GM23338 (cell line): Measurements from ENCODE around the gene KAT8. TPM values are rescaled to one million over a fixed set of nuclear protein-coding genes. Genes with fewer than 3 reads are reported as not detected.

Source experiments
- ATAC-seq: fragments of 200-7000 bp; cut with Tn5 transposase; 3 replicates; pipeline ENCODE4 v1.9.1; 2020
- DNase-seq: peaks from one replicate; pipeline ENCODE4 v3.0.0-alpha.2; 2015; ENCODE audit warnings: low spot score
- H2AFZ ChIP-seq: fragments of 200-600 bp; sonication (generic); 2 replicates; pipeline ENCODE4 v1.8.0; 2016; ENCODE audit warnings: antibody characterized with exemption, mild to moderate bottlenecking, moderate library complexity
- H3F3A ChIP-seq: fragments of 200-600 bp; sonication (generic); replicated peaks from 2 replicates; pipeline ENCODE4 v1.8.0; 2017; ENCODE audit warnings: antibody characterized with exemption, mixed run types, low read depth
- H3K27ac ChIP-seq: fragments of 200-600 bp; sonication (generic); 2 replicates; pipeline ENCODE4 v1.6.1; 2016; ENCODE audit warnings: low read depth
- H3K27me3 ChIP-seq: fragments of 200-600 bp; sonication (generic); 2 replicates; pipeline ENCODE4 v1.8.0; 2016; ENCODE audit warnings: mild to moderate bottlenecking, mixed run types, moderate library complexity; ENCODE audit not compliant: insufficient read depth
- H3K36me3 ChIP-seq: fragments of 200-600 bp; sonication (generic); 2 replicates; pipeline ENCODE4 v1.8.0; 2016; ENCODE audit warnings: mild to moderate bottlenecking; ENCODE audit not compliant: insufficient read depth
- H3K4me1 ChIP-seq: fragments of 200-600 bp; sonication (generic); 2 replicates; pipeline ENCODE4 v1.8.0; 2016; ENCODE audit warnings: mild to moderate bottlenecking, moderate library complexity; ENCODE audit not compliant: insufficient read depth
- H3K4me2 ChIP-seq: fragments of 200-600 bp; sonication (generic); 2 replicates; pipeline ENCODE4 v1.7.1; 2017; ENCODE audit warnings: mixed run types
- H3K4me3 ChIP-seq: fragments of 200-600 bp; sonication (generic); 2 replicates; pipeline ENCODE4 v1.6.1; 2016; ENCODE audit warnings: mixed run types
- H3K79me2 ChIP-seq: fragments of 200-600 bp; sonication (generic); replicated peaks from 2 replicates; pipeline ENCODE4 v1.8.0; 2017; ENCODE audit warnings: mild to moderate bottlenecking; ENCODE audit not compliant: insufficient read depth
- H3K9me2 ChIP-seq: fragments of 200-600 bp; sonication (generic); 2 replicates; pipeline ENCODE4 v1.8.0; 2017; ENCODE audit not compliant: insufficient read depth
- H4K20me1 ChIP-seq: fragments of 200-600 bp; sonication (generic); replicated peaks from 2 replicates; pipeline ENCODE4 v1.8.0; 2017; ENCODE audit warnings: mild to moderate bottlenecking; ENCODE audit not compliant: insufficient read depth
- H3K27ac Mint-ChIP-seq: 2 replicates; pipeline ENCODE4 v1.8.0; 2020; ENCODE audit warnings: inconsistent platforms, mild to moderate bottlenecking, moderate library complexity, mixed read lengths
- H3K27me3 Mint-ChIP-seq: 3 replicates; pipeline ENCODE4 v1.8.0; 2022; ENCODE audit warnings: low read depth, mild to moderate bottlenecking, moderate library complexity, mixed read lengths, inconsistent platforms; ENCODE audit not compliant: insufficient read depth, poor library complexity
- H3K36me3 Mint-ChIP-seq: 3 replicates; pipeline ENCODE4 v1.8.0; 2021; ENCODE audit warnings: low read depth, mild to moderate bottlenecking, inconsistent platforms, moderate library complexity, mixed read lengths
- H3K4me1 Mint-ChIP-seq: 3 replicates; pipeline ENCODE4 v1.8.0; 2020; ENCODE audit warnings: mild to moderate bottlenecking, inconsistent platforms, mixed read lengths
- H3K4me3 Mint-ChIP-seq: 3 replicates; pipeline ENCODE4 v1.8.0; 2021; ENCODE audit warnings: moderate library complexity, mild to moderate bottlenecking, inconsistent platforms, mixed read lengths
- H3K9me3 Mint-ChIP-seq: 3 replicates; pipeline ENCODE4 v1.8.0; 2020; ENCODE audit warnings: moderate library complexity, mild to moderate bottlenecking, inconsistent platforms, mixed read lengths
- CREB1 ChIP-seq: fragments of 250-450 bp; sonication (Bioruptor Pico); IDR thresholded peaks from 2 replicates; pipeline ENCODE4 v1.5.0; 2020; ENCODE audit warnings: low read depth, mild to moderate bottlenecking, moderate library complexity
- CTCF ChIP-seq, 2 experiments: fragments of 200-600 bp in 1 of 2; sonication (generic) in 1 of 2; conservative IDR thresholded peaks; 2 replicates each; pipeline versions ENCODE4 v1.5.1 to v1.6.1; 2016 to 2017; ENCODE audit warnings: antibody characterized with exemption in 2 of 2, low read depth in 2 of 2, mild to moderate bottlenecking in 2 of 2, moderate library complexity in 1 of 2
- EZH2 ChIP-seq: fragments of 200-600 bp; sonication (generic); IDR thresholded peaks from one replicate; pipeline ENCODE4 v1.8.0; 2017; ENCODE audit warnings: antibody characterized with exemption, mild to moderate bottlenecking, low read depth; ENCODE audit not compliant: unreplicated experiment
- EZH2phosphoT487 ChIP-seq: fragments of 200-600 bp; sonication (generic); IDR thresholded peaks from one replicate; pipeline ENCODE4 v1.8.1; 2018; ENCODE audit warnings: antibody characterized with exemption; ENCODE audit not compliant: unreplicated experiment
- JUNB ChIP-seq: IDR thresholded peaks from one replicate; pipeline ENCODE4 v1.6.1; 2016; ENCODE audit warnings: antibody characterized with exemption; ENCODE audit not compliant: unreplicated experiment
- POLR2AphosphoS5 ChIP-seq: IDR thresholded peaks from 2 replicates; pipeline ENCODE4 v1.6.1; 2016; ENCODE audit warnings: antibody characterized with exemption, low read depth
- STAT1 ChIP-seq: IDR thresholded peaks from one replicate; pipeline ENCODE4 v1.6.1; 2016; ENCODE audit warnings: antibody characterized with exemption; ENCODE audit not compliant: unreplicated experiment
- ZNF114 ChIP-seq: fragments of 250-450 bp; sonication (Bioruptor Pico); IDR thresholded peaks from 2 replicates; pipeline ENCODE4 v1.5.0; 2020; ENCODE audit warnings: mild to moderate bottlenecking, moderate library complexity
- polyA plus RNA-seq: library from polyadenylated mRNA; unstranded; fragments of >200 nt; fragmentation: Nextera tagmentation; extraction: Ambion mirVana; gene quantifications from 2 replicates; pipeline ENCODE4 v1.2.1, GENCODE V29; 2016
- total RNA-seq: library from RNA; depleted of rRNA; stranded (reverse); fragments of >200 nt; shearing (Covaris generic); gene quantifications from 2 replicates; pipeline ENCODE4 v1.2.3, GENCODE V29; 2014

The KAT8 gene
- total and polyA plus RNA-seq, 2 experiments from 2014 or later, result 47.6 to 85.4 TPM

DNA sequence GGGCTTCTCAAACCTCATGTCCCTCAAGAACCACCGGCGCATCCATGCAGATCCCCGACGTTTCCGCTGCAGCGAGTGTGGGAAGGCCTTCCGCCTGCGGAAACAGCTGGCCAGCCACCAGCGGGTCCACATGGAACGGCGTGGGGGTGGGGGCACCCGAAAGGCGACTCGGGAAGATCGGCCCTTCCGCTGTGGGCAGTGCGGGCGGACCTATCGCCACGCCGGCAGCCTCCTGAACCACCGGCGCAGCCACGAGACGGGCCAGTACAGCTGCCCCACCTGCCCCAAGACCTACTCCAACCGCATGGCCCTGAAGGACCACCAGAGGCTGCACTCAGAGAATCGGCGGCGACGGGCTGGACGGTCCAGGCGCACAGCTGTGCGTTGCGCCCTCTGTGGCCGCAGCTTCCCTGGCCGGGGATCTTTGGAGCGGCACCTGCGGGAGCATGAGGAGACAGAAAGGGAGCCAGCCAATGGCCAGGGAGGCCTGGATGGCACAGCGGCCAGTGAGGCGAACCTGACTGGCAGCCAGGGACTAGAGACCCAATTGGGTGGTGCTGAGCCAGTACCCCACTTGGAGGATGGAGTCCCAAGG, 37.3 kb upstream of the KAT8 start:
- Histone ChIP-seq H3K4me3 (no peak overlapping the region), H3K79me2 (peaks cover 17% of the 10 kb centered on the region), H3F3A (no peaks in the 10 kb centered on the region), H3K27ac (no peak overlapping the region), H3K4me1 (peaks cover under 1% of the 10 kb centered on the region; the same call in 1 of the 2 replicates), H3K36me3 (peaks cover 7% of the 10 kb centered on the region; the same call in 1 of the 2 replicates), H3K27me3 (no peaks in the 10 kb centered on the region), H4K20me1 (no peaks in the 10 kb centered on the region; the same call in 1 of the 2 replicates), H3K4me2 (no peak overlapping the region), H3K9me2 (no peaks in the 10 kb centered on the region), H2AFZ (no peak overlapping the region)
- ATAC-seq (no peak), DNase-seq (peak; percentile 18)
- Mint-ChIP-seq H3K36me3 (peaks cover 56% of the 10 kb centered on the region), H3K4me3 (no peak overlapping the region), H3K4me1 (peaks cover under 1% of the 10 kb centered on the region; the same call in 1 of the 3 replicates), H3K27ac (no peak overlapping the region), H3K27me3 (peaks cover 8% of the 10 kb centered on the region), H3K9me3 (no peaks in the 10 kb centered on the region)
- TF ChIP-seq CTCF (conservative IDR thresholded peaks at IDR 0.05; ENCODE audit: low read depth in 2 of 2) (0 out of 4 replicates have a peak, but pooled peaks of 1 of the 2 experiments have one; percentile 1), EZH2 (no peak)

- no peak overlapping the region for H3K4me3 Mint-ChIP-seq
These were observed 36.6 kb upstream of the KAT8 start for GRCh38 chr16:31080756-31081419.

More at GRCh38 chr16:31080756-31081419, 36.6 kb upstream of the KAT8 start:
- Mint-ChIP-seq H3K9me3 (no peaks in the 10 kb centered on the region), H3K27ac (no peak overlapping the region), H3K27me3 (peaks cover 8% of the 10 kb centered on the region), H3K4me1 (peaks cover 5% of the 10 kb centered on the region; the same call in 1 of the 3 replicates), H3K36me3 (peaks cover 56% of the 10 kb centered on the region)
- Histone ChIP-seq H3K4me2 (no peak overlapping the region), H3K4me3 (no peak overlapping the region), H3K27ac (no peak overlapping the region), H4K20me1 (no peaks in the 10 kb centered on the region; the same call in 1 of the 2 replicates), H3K36me3 (peaks cover 7% of the 10 kb centered on the region; the same call in 1 of the 2 replicates), H3F3A (no peaks in the 10 kb centered on the region), H2AFZ (no peak overlapping the region), H3K27me3 (no peaks in the 10 kb centered on the region), H3K4me1 (no peaks in the 10 kb centered on the region), H3K9me2 (no peaks in the 10 kb centered on the region), H3K79me2 (peaks cover 9% of the 10 kb centered on the region)
- ATAC-seq, result no peak
- TF ChIP-seq STAT1 (no peak), JUNB (no peak), CTCF (conservative IDR thresholded peaks at IDR 0.05; ENCODE audit: low read depth in 2 of 2) (no peak), EZH2phosphoT487 (no peak), EZH2 (no peak), CREB1 (CRISPR knock-in tag) (no peak), ZNF114 (CRISPR knock-in tag) (no peak), POLR2AphosphoS5 (no peak)
- no peak for DNase-seq
